Measurements from ENCODE around the gene D2HGDH.
A peak's percentile ranks its signal among the peaks of the same experiment; 100 is the strongest.
"Not testable (repeated sequence)": the region's sequence is repeated elsewhere in the genome, so short reads cannot be mapped to it uniquely, and the experiment has no call there.

D2HGDH gene

DNA sequence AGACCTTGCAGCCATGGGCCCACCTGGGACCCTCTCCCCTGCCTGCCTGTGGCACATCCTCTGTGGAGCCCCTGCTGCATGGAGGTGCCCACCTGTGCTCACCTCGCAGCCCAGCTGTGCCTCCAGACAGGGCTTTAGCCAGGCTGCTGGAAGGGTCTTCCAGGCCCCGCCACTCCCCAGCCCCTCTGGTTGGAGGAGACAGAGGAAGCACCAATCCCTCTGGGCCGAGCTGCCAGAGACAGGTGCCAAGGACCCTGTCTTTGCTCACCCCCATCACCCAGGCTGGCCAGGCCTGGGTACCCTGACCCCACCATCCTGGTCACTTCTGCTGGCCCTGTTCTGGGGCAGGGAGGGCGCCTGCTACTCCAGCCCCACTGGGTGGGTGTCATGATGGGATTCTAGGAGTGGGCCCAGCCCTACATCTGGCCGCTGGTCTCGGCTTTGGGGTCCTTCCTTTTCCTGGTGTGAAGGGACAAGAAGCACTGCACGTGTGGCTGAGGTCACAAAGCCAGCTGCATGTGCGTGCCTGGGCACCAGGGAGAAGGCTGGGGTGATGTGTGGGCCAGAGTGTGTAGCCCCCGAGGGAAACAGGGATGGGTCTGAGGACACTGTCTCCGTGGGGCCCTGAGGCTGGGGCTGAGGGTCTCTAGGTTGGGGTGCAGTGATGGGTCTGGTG, 65.2 kb downstream of the D2HGDH start:
- Histone ChIP-seq H3K9ac (ENCODE audit: low read length) (no peak overlapping the region), H3K27me3 (replicated peaks; ENCODE audit: control insufficient read depth, insufficient read depth, low read length) (peaks cover 49% of the 10 kb centered on the region), H3K9me3 (ENCODE audit: control insufficient read depth, low read length) (no peaks in the 10 kb centered on the region), H3K36me3 (ENCODE audit: control insufficient read depth, insufficient read depth, low read length, severe bottlenecking) (no peaks in the 10 kb centered on the region), H3K4me1 (ENCODE audit: control insufficient read depth, insufficient read depth, low read length) (peaks cover 3% of the 10 kb centered on the region), H3K4me3 (ENCODE audit: low read length) (no peak overlapping the region)
- DNase-seq (ENCODE audit: low read depth), result no peak

DNA sequence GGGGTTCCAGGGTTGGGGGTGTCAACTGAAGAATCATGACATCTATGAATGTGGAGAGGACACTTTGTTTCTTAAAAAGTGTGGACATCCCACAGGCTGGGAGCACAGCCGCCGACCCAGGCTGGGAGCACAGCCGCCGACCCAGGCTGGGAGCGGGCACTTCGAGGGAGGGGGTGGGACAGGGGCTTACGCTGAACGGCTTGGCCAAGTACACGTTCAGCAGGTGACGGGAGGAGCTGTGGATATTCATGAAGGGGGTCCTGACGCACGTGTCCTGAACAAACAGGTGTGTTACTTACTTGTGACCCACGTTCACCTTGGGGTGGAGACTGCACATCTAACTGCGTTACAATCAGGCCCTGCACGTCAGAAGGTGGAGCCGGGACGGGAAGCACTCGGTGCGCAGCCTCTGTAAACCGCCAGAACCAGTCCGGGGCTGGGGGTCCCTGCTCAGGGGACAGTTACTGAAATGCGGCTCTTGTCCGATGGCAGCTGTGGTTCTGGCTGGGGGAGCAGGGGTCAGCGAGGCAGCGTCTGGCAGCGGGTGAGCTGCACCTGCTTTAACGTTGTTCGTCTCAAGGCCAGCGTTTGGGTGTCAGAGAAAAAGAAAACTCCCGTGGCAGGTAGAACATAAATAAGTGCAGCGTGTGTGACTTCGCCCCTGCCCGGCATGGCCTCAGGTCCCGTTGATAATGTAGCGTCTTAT, 65.9 kb downstream of the D2HGDH start:
- H3K36me3 ChIP-seq (ENCODE audit: control insufficient read depth, insufficient read depth, low read length, severe bottlenecking); H3K9me3 ChIP-seq (ENCODE audit: control insufficient read depth, low read length); H3K4me1 ChIP-seq (ENCODE audit: control insufficient read depth, insufficient read depth, low read length); H3K4me3 ChIP-seq (ENCODE audit: low read length); H3K9ac ChIP-seq (ENCODE audit: low read length); DNase-seq (ENCODE audit: low read depth): not testable (repeated sequence)
- H3K27me3 ChIP-seq (replicated peaks; ENCODE audit: control insufficient read depth, insufficient read depth, low read length), result peaks cover 46% of the 10 kb centered on the region

DNA sequence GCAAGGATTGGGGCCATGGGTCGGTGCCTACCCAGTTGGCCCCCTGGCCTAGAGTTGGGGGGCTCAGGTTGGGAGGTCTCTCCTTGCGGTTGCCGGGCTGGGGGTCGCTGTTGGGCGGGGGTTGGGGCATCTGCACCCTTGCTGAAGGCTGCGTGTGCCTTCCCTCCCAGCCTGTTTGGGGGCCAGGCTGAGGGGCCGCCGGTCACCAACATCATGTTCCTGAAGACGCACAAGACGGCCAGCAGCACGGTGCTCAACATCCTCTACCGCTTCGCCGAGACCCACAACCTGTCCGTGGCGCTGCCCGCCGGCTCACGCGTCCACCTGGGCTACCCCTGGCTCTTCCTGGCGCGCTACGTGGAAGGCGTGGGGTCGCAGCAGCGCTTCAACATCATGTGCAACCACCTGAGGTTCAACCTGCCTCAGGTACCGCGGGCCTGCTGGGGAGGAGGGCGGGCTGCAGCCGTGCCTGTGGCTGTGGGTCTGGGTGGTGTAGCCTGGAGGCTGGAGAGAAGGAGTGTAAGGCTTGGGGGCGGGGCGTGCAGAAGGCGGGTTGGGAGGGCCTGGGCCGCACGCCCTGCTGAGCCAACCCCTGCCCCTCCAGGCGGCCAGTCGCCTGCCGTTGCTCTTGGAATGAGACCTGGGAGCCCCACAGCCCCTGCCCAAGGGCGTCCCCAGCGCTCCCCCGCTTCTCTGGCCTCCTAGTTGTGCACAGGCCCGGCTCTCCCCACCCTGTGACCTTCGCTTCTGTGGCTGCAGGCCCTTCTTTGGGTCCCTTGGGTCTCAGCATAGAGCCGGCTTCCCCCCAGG, 67.4 kb downstream of the D2HGDH start:
- Histone ChIP-seq H3K9me3 (ENCODE audit: control insufficient read depth, low read length) (no peaks in the 10 kb centered on the region), H3K4me3 (ENCODE audit: low read length) (no peak overlapping the region), H3K4me1 (ENCODE audit: control insufficient read depth, insufficient read depth, low read length) (peaks cover 3% of the 10 kb centered on the region), H3K27me3 (replicated peaks; ENCODE audit: control insufficient read depth, insufficient read depth, low read length) (peaks cover 32% of the 10 kb centered on the region), H3K36me3 (ENCODE audit: control insufficient read depth, insufficient read depth, low read length, severe bottlenecking) (no peaks in the 10 kb centered on the region), H3K9ac (ENCODE audit: low read length) (no peak overlapping the region)
- DNase-seq (ENCODE audit: low read depth), result no peak

DNA sequence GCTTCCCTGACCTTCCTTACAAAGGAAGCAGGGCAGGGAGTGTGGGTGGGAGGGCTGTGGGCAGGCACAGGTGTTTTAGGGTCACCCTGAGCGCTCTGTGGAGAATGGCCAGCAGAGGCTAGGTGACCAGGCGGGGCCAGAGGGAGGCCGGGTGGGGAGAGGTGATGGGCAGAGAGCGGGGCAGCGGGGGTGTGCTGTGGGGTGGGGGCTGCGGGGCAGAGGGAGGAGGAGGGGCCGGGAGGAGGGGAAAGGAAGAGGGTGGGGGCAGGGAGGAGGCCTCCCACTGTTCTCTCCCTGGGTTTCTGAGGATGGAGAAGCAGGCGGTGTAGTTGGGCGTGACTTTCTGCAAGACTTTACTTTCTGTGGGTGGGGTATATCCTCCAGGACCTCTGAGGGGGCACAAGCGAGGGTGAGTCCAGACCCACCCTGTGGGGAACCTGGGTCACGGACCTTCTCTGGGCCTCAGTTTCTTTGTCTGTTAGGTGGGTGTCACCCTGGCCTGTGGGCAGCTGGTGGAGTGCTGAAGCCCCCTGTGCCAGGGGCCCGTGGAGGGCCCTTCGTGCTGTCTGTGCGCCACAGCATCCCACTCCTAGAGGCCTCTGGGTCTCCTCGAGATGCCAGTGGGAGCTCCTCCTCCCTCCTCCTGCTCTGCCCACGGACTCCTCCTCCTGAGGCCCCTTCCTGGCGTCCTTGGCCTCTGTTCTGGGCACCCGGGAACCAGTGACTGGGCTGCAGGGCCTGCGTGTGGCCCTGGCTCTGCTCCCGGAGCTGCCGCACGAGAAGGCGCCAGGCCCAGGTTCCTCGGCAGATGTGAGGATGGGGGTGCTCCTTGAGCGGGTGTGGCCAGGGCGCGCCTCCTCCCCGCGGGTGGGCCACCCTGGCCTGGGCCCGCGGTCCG, 68.2 kb downstream of the D2HGDH start:
- no peak for DNase-seq (ENCODE audit: low read depth)
- H3K9ac ChIP-seq (ENCODE audit: low read length), result no peak overlapping the region
- no peaks in the 10 kb centered on the region for H3K36me3 ChIP-seq (ENCODE audit: control insufficient read depth, insufficient read depth, low read length, severe bottlenecking)
- H3K4me3 ChIP-seq (ENCODE audit: low read length), result no peak overlapping the region
- peaks cover 25% of the 10 kb centered on the region for H3K27me3 ChIP-seq (replicated peaks; ENCODE audit: control insufficient read depth, insufficient read depth, low read length)
- H3K4me1 ChIP-seq (ENCODE audit: control insufficient read depth, insufficient read depth, low read length), result peaks cover 3% of the 10 kb centered on the region
- no peaks in the 10 kb centered on the region for H3K9me3 ChIP-seq (ENCODE audit: control insufficient read depth, low read length)

DNA sequence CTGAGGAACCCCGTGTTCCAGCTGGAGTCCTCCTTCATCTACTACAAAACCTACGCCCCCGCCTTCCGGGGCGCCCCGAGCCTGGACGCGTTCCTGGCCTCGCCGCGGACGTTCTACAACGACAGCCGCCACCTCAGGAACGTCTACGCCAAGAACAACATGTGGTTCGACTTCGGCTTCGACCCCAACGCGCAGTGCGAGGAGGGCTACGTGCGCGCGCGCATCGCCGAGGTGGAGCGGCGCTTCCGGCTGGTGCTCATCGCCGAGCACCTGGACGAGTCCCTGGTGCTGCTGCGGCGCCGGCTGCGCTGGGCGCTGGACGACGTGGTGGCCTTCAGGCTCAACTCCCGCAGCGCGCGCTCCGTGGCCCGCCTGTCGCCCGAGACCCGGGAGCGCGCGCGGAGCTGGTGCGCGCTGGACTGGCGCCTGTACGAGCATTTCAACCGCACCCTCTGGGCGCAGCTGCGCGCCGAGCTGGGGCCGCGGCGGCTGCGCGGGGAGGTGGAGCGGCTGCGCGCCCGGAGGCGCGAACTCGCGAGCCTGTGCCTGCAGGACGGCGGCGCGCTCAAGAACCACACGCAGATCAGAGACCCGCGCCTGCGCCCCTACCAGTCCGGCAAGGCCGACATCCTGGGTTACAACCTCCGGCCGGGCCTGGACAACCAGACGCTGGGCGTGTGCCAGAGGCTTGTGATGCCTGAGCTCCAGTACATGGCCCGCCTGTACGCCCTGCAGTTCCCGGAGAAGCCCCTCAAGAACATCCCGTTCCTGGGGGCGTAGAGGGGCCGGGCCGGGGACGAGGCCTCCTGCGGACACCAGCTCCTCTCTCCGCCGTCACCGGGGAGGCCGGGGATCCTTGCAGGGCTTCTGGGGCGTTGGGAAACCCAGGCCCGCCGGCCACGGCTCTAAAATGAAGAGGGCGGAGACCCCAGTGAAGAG, 69.2 kb downstream of the D2HGDH start:
- Histone ChIP-seq H3K4me1 (ENCODE audit: control insufficient read depth, insufficient read depth, low read length) (peaks cover 3% of the 10 kb centered on the region), H3K36me3 (ENCODE audit: control insufficient read depth, insufficient read depth, low read length, severe bottlenecking) (no peaks in the 10 kb centered on the region), H3K9ac (ENCODE audit: low read length) (no peak overlapping the region), H3K27me3 (replicated peaks; ENCODE audit: control insufficient read depth, insufficient read depth, low read length) (peaks cover 23% of the 10 kb centered on the region), H3K9me3 (ENCODE audit: control insufficient read depth, low read length) (no peaks in the 10 kb centered on the region), H3K4me3 (ENCODE audit: low read length) (peak overlapping the region; percentile 73)
- peak; percentile 69 for DNase-seq (ENCODE audit: low read depth)

DNA sequence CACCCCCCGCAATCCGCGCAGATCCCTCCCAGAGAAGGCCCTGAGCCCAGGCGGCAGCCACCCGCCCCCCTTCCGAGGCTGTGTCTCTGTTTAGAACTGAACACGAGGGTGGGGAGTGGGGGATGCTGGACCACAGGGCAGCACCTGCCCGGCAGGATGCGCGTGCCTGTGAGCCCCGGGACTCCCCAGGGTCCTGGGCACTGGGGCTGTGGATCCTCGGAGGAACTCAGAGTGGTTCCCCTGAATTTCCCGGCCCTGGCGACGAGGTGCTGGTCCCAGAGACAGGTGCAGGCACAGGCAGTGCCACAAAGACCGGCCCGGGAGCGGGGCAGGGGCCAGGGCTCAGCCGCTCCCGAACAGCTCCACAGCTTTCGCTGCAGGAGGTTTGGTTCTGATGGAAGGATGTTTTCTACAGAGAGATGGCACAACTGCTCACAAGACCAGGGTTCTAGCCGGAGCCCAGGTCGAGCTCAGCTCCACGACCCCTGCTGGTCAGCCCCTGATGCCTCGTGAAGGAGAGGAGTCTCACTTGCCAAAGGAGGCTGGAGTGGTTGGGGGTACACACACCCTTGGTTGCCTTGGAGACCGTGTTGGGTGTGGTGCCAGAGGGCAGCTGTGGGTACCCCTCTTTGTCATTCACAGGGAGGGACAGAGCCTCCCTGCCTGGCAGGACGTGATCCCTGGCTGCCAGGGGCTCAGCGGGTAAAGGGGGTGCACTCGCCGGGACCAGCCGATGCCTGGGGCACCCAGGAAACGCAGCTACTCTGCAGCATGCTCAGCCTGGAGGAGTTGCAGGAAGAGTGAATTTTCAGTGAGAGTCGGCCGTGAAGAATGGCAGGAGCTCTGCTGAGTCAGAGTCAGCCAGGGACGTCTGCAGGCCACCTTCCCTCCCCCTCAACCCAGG, 70.1 kb downstream of the D2HGDH start:
- Histone ChIP-seq H3K9ac (ENCODE audit: low read length) (no peak overlapping the region), H3K4me1 (ENCODE audit: control insufficient read depth, insufficient read depth, low read length) (peaks cover 3% of the 10 kb centered on the region), H3K4me3 (ENCODE audit: low read length) (no peak overlapping the region), H3K9me3 (ENCODE audit: control insufficient read depth, low read length) (no peaks in the 10 kb centered on the region), H3K27me3 (replicated peaks; ENCODE audit: control insufficient read depth, insufficient read depth, low read length) (peaks cover 32% of the 10 kb centered on the region), H3K36me3 (ENCODE audit: control insufficient read depth, insufficient read depth, low read length, severe bottlenecking) (no peaks in the 10 kb centered on the region)
- peak; percentile 17 for DNase-seq (ENCODE audit: low read depth)

DNA sequence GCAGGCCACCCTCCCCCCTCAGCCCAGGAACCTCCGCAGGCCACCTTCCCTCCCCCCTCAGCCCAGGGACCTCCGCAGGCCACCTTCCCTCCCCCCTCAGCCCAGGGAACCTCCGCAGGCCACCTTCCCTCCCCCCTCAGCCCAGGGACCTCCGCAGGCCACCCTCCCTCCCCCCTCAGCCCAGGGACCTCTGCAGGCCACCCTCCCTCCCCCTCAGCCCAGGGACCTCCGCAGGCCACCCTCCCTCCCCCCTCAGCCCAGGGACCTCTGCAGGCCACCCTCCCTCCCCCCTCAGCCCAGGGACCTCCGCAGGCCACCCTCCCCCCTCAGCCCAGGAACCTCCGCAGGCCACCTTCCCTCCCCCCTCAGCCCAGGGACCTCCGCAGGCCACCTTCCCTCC, 71.8 kb downstream of the D2HGDH start:
- not testable (repeated sequence) for H3K4me1 ChIP-seq (ENCODE audit: control insufficient read depth, insufficient read depth, low read length); DNase-seq (ENCODE audit: low read depth); H3K4me3 ChIP-seq (ENCODE audit: low read length); H3K9ac ChIP-seq (ENCODE audit: low read length); H3K9me3 ChIP-seq (ENCODE audit: control insufficient read depth, low read length); H3K36me3 ChIP-seq (ENCODE audit: control insufficient read depth, insufficient read depth, low read length, severe bottlenecking)
- H3K27me3 ChIP-seq (replicated peaks; ENCODE audit: control insufficient read depth, insufficient read depth, low read length), result peaks cover 35% of the 10 kb centered on the region

DNA sequence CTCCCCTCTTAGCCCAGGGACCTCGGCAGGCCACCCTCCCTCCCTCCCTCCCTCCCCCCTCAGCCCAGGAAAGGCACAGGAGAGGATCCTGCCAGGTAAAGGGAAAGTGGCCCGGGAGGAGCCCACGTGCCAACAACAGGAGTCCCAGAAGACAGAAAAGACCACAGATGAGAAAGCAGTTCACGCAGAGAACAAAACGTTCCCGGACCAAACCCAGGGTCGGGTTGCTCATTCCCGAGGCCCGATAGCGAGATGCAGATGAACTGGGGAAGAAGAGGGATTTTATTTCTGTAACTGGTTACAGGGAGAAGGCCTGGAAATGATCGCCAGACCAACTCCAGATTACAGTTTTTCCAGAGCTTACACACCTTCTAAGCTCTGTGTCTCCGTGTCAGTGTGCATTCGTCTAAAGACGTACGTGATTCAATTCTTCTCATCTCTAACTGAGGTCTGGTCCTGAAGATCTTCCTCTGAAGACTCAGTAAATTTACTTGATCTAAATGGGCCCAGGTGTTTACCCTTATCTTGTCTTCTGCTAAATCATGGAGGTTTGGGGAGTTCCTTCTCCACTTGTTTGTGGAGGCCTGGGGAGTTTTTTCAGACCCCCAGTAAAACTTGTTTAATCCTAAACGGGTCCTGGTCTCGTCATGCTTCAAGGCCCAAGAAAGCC, 73.8 kb downstream of the D2HGDH start:
- DNase-seq (ENCODE audit: low read depth), result no peak
- H3K9ac ChIP-seq (ENCODE audit: low read length), result no peak overlapping the region
- H3K9me3 ChIP-seq (ENCODE audit: control insufficient read depth, low read length), result no peaks in the 10 kb centered on the region

DNA sequence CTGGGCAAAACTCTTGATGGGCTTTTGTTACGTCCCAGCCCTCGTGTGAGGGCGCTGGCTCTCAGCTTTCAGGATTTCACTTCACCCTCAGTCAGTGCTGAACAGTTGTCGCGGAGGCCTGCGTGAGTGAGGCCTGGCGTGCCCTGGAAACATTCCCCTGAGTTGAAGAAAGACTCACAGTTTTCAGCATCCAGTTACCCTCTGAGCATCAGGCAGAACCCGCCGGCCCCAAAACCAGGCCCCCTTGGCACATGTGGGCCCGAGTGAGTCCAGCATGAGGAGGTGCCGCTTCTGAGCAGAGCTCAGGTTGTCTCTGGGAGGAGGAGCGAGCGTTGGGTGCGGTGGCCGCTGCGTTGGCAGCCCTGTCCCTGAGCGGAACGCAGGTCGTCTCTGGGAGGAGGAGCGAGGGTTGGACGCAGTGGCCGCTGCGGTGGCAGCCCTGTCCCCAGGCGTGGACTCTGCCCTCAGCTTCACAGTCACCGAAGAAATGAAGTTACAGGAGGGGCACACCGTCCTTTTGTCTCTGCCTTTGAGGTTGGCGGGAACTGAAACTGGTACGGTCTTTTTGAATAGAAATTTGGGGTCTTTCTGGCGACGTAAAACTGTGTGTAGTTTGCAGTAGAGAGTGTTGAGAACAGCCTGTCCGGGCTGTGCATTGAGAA, 74.4 kb downstream of the D2HGDH start, which contains the start of gene NEU4:
Gene NEU4, plus strand, starts transcription at position 473 of the 662 bp plus-strand sequence. CDS start 5,292 bp downstream, outside the sequence.
- no peak within 1 kb of the TSS for H3K4me3 ChIP-seq (ENCODE audit: low read length)
- no peak within 1 kb of the TSS for H3K9ac ChIP-seq (ENCODE audit: low read length)
- no peaks in the 10 kb centered on the region for H3K36me3 ChIP-seq (ENCODE audit: control insufficient read depth, insufficient read depth, low read length, severe bottlenecking)
- no peak for DNase-seq (ENCODE audit: low read depth)
- no peaks in the 10 kb centered on the region for H3K9me3 ChIP-seq (ENCODE audit: control insufficient read depth, low read length)
- H3K4me1 ChIP-seq (ENCODE audit: control insufficient read depth, insufficient read depth, low read length), result no peaks in the 10 kb centered on the region
- peaks cover 28% of the 10 kb centered on the region for H3K27me3 ChIP-seq (replicated peaks; ENCODE audit: control insufficient read depth, insufficient read depth, low read length)

More for the DNA sequence above, 73.8 kb downstream of the D2HGDH start:
- no peaks in the 10 kb centered on the region for H3K36me3 ChIP-seq (ENCODE audit: control insufficient read depth, insufficient read depth, low read length, severe bottlenecking)
- no peak overlapping the region for H3K4me3 ChIP-seq (ENCODE audit: low read length)
- H3K4me1 ChIP-seq (ENCODE audit: control insufficient read depth, insufficient read depth, low read length), result peaks cover 3% of the 10 kb centered on the region
- peaks cover 31% of the 10 kb centered on the region for H3K27me3 ChIP-seq (replicated peaks; ENCODE audit: control insufficient read depth, insufficient read depth, low read length)

Data from adipocyte (in vitro differentiated cells).